ENCODE measurements around the gene CTDNEP1.

The CTDNEP1 gene

DNA sequence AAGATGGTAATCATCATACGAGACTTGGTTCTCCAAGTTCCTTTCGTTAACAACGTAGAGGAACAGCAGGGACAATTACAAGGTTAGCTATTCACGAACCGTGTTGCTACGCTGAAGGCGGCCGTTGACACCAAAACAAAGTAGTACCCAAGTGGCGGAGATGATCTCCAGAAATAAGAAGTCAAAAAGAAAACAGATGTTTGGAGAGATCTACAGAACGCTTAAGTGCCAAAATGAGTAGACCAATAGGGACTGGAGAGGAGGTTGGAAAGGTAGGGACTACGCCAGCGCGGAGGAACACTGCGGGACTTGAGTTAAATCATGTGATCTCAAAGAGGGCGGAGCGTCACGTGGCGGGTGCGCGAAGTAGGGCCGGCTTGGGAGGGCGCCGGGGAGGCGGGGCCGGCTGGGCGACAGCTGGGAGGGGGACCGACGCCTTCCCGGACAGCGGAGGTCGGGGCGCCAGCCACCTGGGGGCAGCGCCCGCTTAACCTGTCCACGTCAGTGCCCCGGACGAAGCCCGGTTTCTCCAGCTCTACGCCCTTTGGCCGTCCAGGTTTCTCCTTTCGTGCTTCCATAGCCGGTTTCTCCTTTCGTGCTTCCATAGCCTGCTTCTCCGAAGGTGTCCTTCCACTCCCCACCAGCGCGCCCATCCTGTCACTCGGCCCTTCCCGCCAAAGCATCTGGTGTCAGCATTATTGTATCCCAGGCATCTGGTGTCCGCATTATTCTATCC is 8.6 kb downstream of the CTDNEP1 start:
- in situ Hi-C loops (cut with MboI; ENCODE audit: low sequenced_read_pairs, unreplicated experiment), result no loop called here
- TF ChIP-seq, protein P1, sequence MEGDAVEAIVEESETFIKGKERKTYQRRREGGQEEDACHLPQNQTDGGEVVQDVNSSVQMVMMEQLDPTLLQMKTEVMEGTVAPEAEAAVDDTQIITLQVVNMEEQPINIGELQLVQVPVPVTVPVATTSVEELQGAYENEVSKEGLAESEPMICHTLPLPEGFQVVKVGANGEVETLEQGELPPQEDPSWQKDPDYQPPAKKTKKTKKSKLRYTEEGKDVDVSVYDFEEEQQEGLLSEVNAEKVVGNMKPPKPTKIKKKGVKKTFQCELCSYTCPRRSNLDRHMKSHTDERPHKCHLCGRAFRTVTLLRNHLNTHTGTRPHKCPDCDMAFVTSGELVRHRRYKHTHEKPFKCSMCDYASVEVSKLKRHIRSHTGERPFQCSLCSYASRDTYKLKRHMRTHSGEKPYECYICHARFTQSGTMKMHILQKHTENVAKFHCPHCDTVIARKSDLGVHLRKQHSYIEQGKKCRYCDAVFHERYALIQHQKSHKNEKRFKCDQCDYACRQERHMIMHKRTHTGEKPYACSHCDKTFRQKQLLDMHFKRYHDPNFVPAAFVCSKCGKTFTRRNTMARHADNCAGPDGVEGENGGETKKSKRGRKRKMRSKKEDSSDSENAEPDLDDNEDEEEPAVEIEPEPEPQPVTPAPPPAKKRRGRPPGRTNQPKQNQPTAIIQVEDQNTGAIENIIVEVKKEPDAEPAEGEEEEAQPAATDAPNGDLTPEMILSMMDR (IDR thresholded peaks at IDR 0.05; ENCODE audit: borderline replicate concordance, control extremely low read depth, extremely low read depth, insufficient read depth, missing control alignments), result peak; percentile 13
- DNase-seq (ENCODE audit: low spot score), result peak; percentile 91

DNA sequence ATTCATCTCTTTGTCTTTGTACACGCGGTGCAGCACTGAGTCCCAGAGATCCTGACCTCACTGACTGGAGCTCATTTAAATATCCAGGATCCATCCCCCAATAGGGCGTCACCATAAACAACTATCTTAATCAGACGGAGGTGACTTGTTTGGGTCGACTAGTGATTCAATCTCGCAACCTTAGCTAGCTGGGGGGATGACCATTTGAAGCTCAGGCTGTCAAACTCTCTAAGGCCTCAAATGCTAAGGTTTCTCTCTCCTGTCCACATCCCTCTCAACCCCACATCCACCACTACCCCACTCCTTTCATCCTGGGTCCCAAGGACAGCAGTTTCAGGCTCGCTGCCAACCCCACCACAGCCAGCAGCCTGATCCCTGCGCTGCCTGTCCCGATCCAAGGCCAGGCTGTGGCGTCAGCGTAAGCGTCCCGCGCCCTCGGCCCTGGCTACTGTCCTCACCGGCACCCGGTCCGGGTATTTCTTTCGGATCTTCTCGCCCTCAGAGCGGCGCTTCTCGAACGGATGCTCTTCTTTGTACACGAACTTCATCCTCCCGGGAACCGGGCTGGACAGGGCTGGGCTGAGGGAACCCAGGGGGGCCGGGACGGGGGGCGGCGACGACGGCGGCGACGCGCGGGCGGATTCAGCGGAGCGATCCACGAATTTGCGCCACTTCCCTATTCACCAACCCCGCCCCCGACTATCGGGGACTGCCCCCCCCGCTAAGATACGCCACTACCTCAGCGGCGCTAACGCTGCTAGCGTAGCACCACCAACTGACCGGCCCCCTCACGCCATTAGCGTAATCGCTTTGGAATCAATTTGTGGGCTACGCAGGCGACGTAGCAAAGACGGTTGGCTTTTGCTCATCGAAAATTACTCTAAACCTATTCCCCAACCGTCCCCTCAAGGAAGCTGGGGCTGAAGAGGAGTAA is 9.5 kb downstream of the CTDNEP1 start, which contains the start of gene GABARAP:
Gene GABARAP, minus strand, starts transcription at position 667 of the 934 bp plus-strand sequence. Its CDS starts 119 bp downstream, at position 548.
- peak; percentile 81 for DNase-seq (ENCODE audit: low spot score)
- TF ChIP-seq, protein P1 (IDR thresholded peaks at IDR 0.05; ENCODE audit: borderline replicate concordance, control extremely low read depth, extremely low read depth, insufficient read depth, missing control alignments), result no peak
- in situ Hi-C loops (cut with MboI; ENCODE audit: low sequenced_read_pairs, unreplicated experiment), result no loop called here

- DNase-seq (ENCODE audit: low spot score), result no peak
- in situ Hi-C loops (cut with MboI; ENCODE audit: low sequenced_read_pairs, unreplicated experiment), result no loop called here
- TF ChIP-seq, protein P1 (IDR thresholded peaks at IDR 0.05; ENCODE audit: borderline replicate concordance, control extremely low read depth, extremely low read depth, insufficient read depth, missing control alignments), result no peak
Measured at GRCh38 chr17:7241090-7241733, 10.3 kb downstream of the CTDNEP1 start.

GRCh38 chr17:7240375-7240774 is 11.2 kb downstream of the CTDNEP1 start:
- in situ Hi-C loops (cut with MboI; ENCODE audit: low sequenced_read_pairs, unreplicated experiment), result no loop called here
- TF ChIP-seq, protein P1 (IDR thresholded peaks at IDR 0.05; ENCODE audit: borderline replicate concordance, control extremely low read depth, extremely low read depth, insufficient read depth, missing control alignments), result no peak
- DNase-seq (ENCODE audit: low spot score), result no peak

- DNase-seq (ENCODE audit: low spot score), result peak; percentile 97
- TF ChIP-seq, protein P1 (IDR thresholded peaks at IDR 0.05; ENCODE audit: borderline replicate concordance, control extremely low read depth, extremely low read depth, insufficient read depth, missing control alignments), result no peak
- in situ Hi-C loops (cut with MboI; ENCODE audit: low sequenced_read_pairs, unreplicated experiment), result no loop called here
Measured at GRCh38 chr17:7239091-7240027, 12.2 kb downstream of the CTDNEP1 start, which contains the start of gene PHF23. TSS of gene PHF23 (minus strand) at chr17:7239457. CDS start at chr17:7239279, 178 bp downstream.
